Suprapubic skin (tissue), 4 donors: ENCODE results near the gene CEACAM18. TPM values are rescaled to one million over a fixed set of nuclear protein-coding genes. Genes with fewer than 3 reads are reported as not detected.

Experiments used
- DNase-seq, 2 donors: peaks; one replicate each; pipeline ENCODE4 v3.0.0-alpha.2; 2019; ENCODE audit warnings: low spot score in 2 of 2
- H3K27ac ChIP-seq: fragments of 200-600 bp; sonication (generic); one replicate; pipeline ENCODE4 v1.5.1; 2019
- H3K27me3 ChIP-seq: fragments of 200-600 bp; sonication (generic); one replicate; pipeline ENCODE4 v1.5.1; 2019
- H3K36me3 ChIP-seq: fragments of 200-600 bp; sonication (generic); one replicate; pipeline ENCODE4 v1.5.1; 2019
- H3K4me1 ChIP-seq: fragments of 200-600 bp; sonication (generic); one replicate; pipeline ENCODE4 v1.5.1; 2019
- H3K4me3 ChIP-seq: fragments of 200-600 bp; sonication (generic); one replicate; pipeline ENCODE4 v1.5.1; 2019; ENCODE audit warnings: mild to moderate bottlenecking
- H3K9me3 ChIP-seq: fragments of 200-600 bp; sonication (generic); one replicate; pipeline ENCODE4 v1.5.1; 2019
- CTCF ChIP-seq, 2 donors: fragments of 200-600 bp in 1 of 2; fragments of 450-650 bp in 1 of 2; sonication (generic) in 1 of 2; IDR thresholded peaks; one replicate each; pipeline ENCODE4 v1.5.1; 2016 to 2019; ENCODE audit warnings: antibody characterized with exemption in 2 of 2, mild to moderate bottlenecking in 1 of 2, moderate library complexity in 1 of 2
- EP300 ChIP-seq: sonication (generic); formaldehyde crosslinking; IDR thresholded peaks from one replicate; pipeline ENCODE4 v1.6.1; 2017; ENCODE audit warnings: antibody characterized with exemption
- POLR2A ChIP-seq, 2 donors: fragments of 450-650 bp; IDR thresholded peaks; one replicate each; pipeline ENCODE4 v1.6.1; 2017; ENCODE audit warnings: antibody characterized with exemption in 2 of 2, mild to moderate bottlenecking in 2 of 2, moderate library complexity in 2 of 2
- POLR2AphosphoS5 ChIP-seq, 3 donors: sonication (generic); formaldehyde crosslinking; IDR thresholded peaks; one replicate each; pipeline ENCODE4 v1.6.1; 2017; ENCODE audit warnings: antibody characterized with exemption in 3 of 3
- WGBS: methylation state at CpG from one replicate; pipeline ENCODE4 v1.1.5; 2018; 5-methylcytosine and 5-hydroxymethylcytosine counted together
- total RNA-seq, 4 donors: library from RNA; depleted of rRNA; stranded (reverse); fragments of >200 nt; gene quantifications; one replicate each; pipeline ENCODE4 v1.1.0, GENCODE V29; 2016

CEACAM18 gene
- total RNA-seq, 4 donors from 2014 or later: not detected

DNA sequence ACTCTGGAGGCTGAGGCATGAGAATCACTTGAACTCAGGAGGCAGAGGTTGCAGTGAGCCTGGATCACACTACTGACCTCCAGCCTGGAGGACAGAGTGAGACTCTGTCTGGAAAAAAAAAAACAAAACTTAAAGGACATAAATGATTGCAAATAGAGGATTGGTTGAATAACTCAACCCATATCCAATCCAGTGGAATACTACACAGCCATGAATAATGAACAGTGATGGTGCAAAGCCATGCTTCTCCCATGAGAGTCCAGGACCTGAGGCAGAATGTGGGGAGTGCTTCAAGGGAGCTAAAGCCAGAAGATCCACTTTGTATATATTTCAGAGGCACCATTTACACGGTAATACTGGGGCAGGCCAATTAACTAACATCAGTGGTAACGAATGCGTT is 2.2 kb upstream of the CEACAM18 start:
- WGBS: 93% methylated on average over 3 of the region's 3 CpGs
- TF ChIP-seq EP300: no peak
- TF ChIP-seq CTCF (IDR thresholded peaks at IDR 0.05): no peak
- no peak for TF ChIP-seq POLR2A (IDR thresholded peaks at IDR 0.05)
- TF ChIP-seq POLR2AphosphoS5 (IDR thresholded peaks at IDR 0.05): no peak
- DNase-seq: no peak

GRCh38 chr19:51477344-51477743 is 995 bp upstream of the CEACAM18 start:
- no peak overlapping the region for H3K27ac ChIP-seq
- no peaks in the 10 kb centered on the region for H3K9me3 ChIP-seq
- H3K4me1 ChIP-seq: no peaks in the 10 kb centered on the region
- TF ChIP-seq POLR2A (IDR thresholded peaks at IDR 0.05) (no peak), EP300 (no peak), CTCF (IDR thresholded peaks at IDR 0.05) (no peak), POLR2AphosphoS5 (IDR thresholded peaks at IDR 0.05) (no peak)
- H3K4me3 ChIP-seq: no peak overlapping the region
- H3K36me3 ChIP-seq: no peaks in the 10 kb centered on the region
- peak in 1 of 2 donors; percentile 34 for DNase-seq
- 74% methylated on average over 5 of the region's 5 CpGs for WGBS
- peaks cover 42% of the 10 kb centered on the region for H3K27me3 ChIP-seq

More for the DNA sequence above, 2.2 kb upstream of the CEACAM18 start:
- Histone ChIP-seq H3K36me3 (no peaks in the 10 kb centered on the region), H3K27me3 (peaks cover 48% of the 10 kb centered on the region), H3K4me1 (no peaks in the 10 kb centered on the region), H3K4me3 (no peak overlapping the region), H3K27ac (no peak overlapping the region), H3K9me3 (no peaks in the 10 kb centered on the region)

DNA sequence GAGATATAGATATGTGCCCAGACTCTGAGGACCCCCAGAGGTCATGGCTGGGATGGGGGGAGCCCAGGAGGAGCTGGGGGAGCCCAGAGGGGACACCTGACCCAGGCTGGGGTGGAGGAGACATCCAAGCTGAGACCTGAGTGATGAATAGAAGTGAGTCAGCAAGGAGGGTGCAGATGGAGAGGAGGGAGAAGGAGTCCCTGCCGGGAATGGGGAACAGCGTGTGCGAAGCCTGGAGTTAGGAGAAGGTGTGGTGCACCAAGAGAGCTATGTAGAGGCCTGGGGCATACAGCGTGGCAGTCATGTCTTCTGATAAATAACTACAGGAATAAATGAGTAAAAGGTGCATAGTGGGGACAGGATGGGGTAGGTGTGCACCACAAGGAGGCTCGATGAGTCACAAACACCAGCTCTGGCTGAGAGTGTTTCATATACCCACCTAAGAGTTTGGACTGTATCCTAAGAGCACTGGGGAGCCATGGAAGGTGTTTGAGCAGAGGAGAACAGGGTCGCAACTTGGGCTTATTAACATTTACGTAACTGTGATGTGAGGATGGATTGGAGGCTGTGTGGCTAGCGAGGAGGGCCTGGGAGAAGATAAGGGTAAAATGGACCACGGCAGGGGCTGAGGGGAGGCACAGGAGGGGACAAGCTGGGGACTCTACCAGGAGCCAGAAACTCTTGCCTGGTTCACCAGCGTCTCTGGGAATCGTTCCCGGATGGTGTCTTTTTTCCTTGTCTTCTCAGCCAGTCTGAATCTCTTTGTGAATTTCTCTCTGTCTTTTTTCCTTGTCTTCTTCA is 1.4 kb downstream of the CEACAM18 start:
- no peak overlapping the region for H3K4me3 ChIP-seq
- DNase-seq: peak in 1 of 2 donors; percentile 3
- no peaks in the 10 kb centered on the region for H3K36me3 ChIP-seq
- H3K9me3 ChIP-seq: no peaks in the 10 kb centered on the region
- TF ChIP-seq EP300 (no peak), POLR2A (IDR thresholded peaks at IDR 0.05) (no peak), CTCF (IDR thresholded peaks at IDR 0.05) (no peak), POLR2AphosphoS5 (IDR thresholded peaks at IDR 0.05) (no peak)
- no peaks in the 10 kb centered on the region for H3K4me1 ChIP-seq
- H3K27me3 ChIP-seq: peaks cover 32% of the 10 kb centered on the region
- no peak overlapping the region for H3K27ac ChIP-seq
- WGBS: 80% methylated on average over 12 of the region's 12 CpGs

DNA sequence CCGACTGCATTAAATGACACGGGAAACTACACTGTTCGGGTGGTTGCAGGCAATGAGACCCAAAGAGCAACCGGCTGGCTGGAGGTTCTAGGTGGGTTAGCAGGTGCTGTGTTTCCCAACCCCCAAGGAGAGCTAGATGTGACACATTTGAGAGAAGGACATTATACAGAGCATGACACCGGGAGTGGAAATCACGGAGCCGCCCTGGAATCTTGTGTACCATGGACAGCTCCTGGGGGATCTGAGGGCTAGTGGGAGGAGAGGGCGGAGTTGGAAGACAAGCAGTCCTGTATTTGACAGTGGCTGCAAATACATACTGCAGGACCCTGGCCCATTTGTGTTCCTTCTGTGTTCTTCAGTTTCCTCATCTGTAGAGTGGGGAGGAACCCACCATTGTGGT is 2.3 kb downstream of the CEACAM18 start:
- no peak for TF ChIP-seq EP300
- 42% methylated on average over 8 of the region's 8 CpGs for WGBS
- H3K27me3 ChIP-seq: peaks cover 30% of the 10 kb centered on the region

DNA sequence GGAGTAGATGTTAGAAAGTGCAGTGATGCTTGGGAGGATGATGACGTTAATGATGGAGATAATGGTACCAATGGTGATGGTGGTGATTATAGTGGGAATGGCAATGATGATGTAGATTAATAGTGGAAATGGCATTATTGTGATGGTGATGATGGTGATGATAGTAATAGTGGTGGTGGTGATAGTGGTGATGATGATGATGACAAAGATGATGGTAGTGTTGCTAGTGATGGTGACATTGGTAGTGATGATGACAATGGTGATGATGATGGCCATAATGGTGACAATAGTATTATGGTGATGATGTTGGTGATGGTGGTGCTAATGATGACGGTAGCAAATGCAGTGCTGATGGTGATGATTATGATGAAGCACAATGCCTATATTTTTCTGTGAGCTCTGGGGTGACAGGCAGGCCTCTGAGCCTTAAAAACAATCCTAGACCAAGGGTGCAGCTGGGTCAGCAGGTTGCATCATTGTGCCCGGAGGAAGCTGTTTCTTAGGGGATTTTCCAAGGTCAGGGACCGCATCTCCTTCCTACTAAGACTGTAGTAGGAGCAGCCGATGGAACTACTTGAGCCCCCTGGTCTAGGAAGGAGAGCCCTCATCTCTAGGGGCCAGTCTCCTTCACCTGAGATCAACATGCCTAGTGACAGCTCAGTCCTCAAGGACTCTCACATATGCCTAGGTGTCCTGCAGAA is 7.8 kb downstream of the CEACAM18 start:
- Histone ChIP-seq H3K36me3 (no peaks in the 10 kb centered on the region), H3K4me1 (no peaks in the 10 kb centered on the region), H3K9me3 (no peaks in the 10 kb centered on the region), H3K27ac (no peak overlapping the region), H3K4me3 (no peak overlapping the region), H3K27me3 (peaks cover 7% of the 10 kb centered on the region)
- no peak for DNase-seq
- TF ChIP-seq POLR2A (IDR thresholded peaks at IDR 0.05) (no peak), EP300 (no peak), CTCF (IDR thresholded peaks at IDR 0.05) (no peak), POLR2AphosphoS5 (IDR thresholded peaks at IDR 0.05) (no peak)
- WGBS: 85% methylated on average over 5 of the region's 5 CpGs

More for the DNA sequence above, 2.3 kb downstream of the CEACAM18 start:
- H3K4me1 ChIP-seq: no peaks in the 10 kb centered on the region
- no peak for DNase-seq
- H3K27ac ChIP-seq: no peak overlapping the region
- H3K4me3 ChIP-seq: no peak overlapping the region
- no peaks in the 10 kb centered on the region for H3K36me3 ChIP-seq
- H3K9me3 ChIP-seq: no peaks in the 10 kb centered on the region
